ENCODE measurements around the gene SLC44A5.
"Not testable (repeated sequence)": the region's sequence is repeated elsewhere in the genome, so short reads cannot be mapped to it uniquely, and the experiment has no call there.

Gene SLC44A5

DNA sequence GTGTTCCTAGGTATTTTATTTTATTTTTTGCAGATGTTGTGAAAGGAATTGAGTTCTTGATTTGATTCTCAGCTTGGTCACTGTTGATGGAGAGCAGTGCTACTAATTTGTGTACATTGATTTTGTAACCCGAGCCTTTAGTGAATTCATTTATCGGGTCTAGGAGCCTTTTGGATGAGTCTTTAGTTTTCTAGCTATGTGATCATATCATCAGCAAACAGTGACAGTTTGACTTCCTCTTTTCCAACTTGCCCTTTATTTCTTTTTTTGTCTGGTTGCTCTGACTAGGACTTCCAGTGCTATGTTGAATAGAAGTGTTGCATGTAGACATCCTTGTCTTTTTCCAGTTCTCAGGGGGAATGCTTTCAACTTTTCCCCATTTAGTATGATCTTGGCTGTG lies 337.8 kb downstream of the SLC44A5 start:
- no peak for DNase-seq (ENCODE audit: low read depth)

DNA sequence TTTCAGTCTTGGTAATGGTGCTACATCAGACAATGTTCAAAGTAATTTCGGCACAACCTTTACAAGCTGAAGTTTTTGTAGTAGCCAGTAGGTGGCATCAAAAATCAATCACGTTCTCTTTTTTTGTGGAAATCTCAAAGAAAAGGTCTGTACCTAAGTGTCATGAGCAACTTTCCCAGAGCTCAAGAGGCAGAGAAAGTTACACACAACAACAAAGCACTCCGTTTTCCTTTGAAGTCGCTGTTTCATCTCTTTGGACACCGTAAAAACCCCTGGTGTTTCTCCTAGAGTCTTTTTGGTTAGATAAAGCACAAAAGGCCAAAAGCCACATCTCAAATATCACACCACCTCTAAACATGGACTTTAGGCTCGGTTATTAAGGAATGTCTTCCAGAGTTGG lies 345.1 kb downstream of the SLC44A5 start:
- peak; percentile 10 for DNase-seq (ENCODE audit: low read depth)

DNA sequence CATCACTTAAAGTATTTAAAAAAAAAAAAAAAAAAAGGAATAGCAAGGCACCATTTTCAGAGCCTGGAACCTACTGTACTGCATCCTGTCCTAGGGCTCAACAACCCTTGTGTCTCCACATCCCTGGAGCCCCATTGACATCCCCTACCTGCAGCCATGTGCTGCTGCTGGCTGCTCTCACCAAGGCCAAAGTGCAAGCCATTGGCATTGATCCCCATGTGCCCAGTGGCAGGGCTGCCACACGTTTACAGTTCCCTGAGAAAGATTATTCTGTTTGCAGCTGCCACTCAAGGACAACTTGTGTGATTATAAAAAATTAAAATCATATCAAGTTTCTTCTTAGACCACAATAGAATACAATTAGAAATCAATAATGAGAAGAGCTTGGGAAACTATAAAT lies 346.8 kb downstream of the SLC44A5 start:
- DNase-seq (ENCODE audit: low read depth) = no peak

DNA sequence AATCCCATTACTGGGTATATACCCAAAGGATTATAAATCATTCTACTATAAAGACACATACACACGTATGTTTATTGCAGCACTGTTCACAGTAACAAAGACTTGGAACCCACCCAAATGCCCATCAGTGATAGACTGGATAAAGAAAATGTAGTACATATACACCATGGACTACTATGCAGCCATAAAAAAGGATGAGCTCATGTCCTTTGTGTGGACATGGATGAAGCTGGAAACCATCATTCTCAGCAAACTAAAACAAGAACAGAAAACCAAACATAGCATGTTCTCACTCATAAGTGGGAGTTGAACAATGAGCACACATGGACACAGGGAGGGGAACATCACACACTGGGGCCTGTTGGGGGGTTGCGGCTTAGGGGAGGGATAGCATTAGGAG lies 347.3 kb downstream of the SLC44A5 start:
- not testable (repeated sequence) for DNase-seq (ENCODE audit: low read depth)

DNA sequence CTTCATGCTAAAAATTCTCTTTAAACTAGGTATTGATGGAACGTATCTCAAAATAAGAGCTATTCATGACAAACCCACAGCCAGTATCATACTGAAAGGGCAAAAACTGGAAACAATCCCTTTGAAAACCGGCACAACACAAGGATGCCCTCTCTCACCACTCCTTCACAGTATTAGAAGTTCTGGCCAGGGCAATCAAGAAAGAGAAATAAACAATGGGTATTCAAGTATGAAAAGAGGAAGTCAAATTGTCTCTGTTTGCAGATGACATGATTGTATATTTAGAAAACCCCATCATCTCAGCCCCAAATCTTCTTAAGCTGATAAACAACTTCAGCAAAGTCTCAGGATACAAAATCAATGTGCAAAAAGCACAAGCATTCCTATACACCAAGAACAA lies 349.0 kb downstream of the SLC44A5 start:
- DNase-seq (ENCODE audit: low read depth) = not testable (repeated sequence)

DNA sequence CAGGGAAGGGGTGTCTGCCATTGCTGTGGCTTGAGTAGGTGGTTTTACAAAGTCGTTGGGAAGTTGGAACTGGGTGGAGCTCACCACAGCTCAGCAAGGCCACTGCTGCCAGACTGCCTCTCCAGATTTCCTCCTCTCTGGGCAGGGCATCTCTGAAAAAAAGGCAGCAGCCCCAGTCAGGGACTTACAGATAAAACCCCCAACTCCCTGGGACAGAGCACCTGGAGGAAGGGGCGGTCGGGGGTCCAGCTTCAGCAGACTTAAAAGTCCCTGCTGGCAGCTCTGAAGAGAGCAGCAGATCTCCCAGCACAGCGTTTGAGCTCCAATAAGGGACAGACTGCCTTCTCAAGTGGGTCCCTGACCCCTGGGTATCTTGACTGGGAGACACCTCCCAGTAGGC lies 352.6 kb downstream of the SLC44A5 start:
- no peak for DNase-seq (ENCODE audit: low read depth)

DNA sequence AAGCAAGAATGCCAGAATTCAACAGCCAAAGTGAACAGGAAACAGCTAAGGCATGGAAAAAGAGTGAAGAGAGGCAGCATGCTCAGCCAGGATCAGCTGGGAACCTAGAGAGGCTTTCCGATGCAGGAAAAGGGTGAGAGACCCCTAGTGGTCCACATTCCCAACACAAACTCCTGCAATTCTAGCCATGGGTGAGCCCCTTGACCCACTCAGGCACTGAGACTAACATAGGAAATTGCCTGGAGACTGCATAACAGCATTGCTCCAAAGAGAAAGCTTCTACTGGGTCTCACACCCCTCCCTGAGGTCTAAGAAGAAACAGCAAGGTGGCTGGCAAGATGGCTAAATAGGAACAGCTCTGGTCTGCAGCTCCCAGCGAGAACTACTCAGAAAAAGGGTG lies 353.5 kb downstream of the SLC44A5 start:
- no peak for DNase-seq (ENCODE audit: low read depth)

DNA sequence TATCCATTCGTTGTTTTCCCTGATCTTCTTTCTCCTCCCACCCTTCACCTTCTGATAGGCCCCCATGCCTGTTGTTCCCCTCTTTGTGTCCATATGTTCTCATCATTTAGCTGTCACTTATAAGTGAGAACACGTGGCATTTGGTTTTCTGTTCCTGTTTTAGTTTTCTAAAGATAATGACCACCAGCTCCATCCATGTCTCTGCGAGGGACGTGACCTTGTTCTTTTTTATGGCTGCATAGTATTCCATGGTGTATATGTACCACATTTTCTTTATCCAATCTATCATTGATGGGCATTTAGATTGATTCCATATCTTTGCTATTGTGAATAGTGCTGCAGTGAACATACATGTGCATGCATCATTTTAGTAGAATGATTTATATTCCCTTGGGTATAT lies 360.8 kb downstream of the SLC44A5 start:
- not testable (repeated sequence) for DNase-seq (ENCODE audit: low read depth)

DNA sequence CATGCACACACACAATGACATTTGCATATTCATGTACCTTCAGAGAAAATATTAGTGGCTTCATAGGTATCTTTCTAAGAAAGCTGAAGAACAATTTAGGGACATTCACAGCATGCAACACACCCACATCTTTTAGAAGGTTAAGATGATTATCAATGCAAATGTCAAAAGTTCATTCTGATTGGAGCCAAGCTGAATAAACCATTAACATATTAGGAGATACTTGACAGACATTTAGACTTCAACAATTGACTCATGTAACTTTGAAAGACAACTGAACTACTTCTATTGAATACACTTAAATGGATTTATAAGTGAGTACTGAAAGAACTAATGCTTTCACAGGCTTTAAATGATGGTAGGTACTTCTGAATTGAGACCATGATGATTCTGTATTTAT lies 365.7 kb downstream of the SLC44A5 start:
- no peak for DNase-seq (ENCODE audit: low read depth)

DNA sequence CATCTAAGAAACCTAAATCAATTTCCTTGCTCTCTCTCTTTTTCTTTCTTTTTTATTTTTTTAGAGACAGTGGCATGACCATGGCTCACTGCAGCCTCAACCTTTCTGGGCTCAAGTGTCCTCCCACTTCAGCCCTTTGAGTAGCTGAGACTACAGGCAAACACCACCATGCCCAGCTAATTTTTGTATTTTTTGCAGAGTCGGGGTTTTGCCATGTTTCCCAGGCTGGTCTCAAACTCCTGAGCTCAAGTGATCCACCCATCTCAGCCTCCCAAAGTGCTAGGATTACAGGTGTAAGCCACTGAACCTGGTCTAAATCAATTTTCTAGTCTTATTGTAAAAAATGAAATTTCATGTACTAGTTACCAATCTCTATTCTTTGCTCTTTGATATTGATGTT lies 367.8 kb downstream of the SLC44A5 start:
- no peak for DNase-seq (ENCODE audit: low read depth)

DNA sequence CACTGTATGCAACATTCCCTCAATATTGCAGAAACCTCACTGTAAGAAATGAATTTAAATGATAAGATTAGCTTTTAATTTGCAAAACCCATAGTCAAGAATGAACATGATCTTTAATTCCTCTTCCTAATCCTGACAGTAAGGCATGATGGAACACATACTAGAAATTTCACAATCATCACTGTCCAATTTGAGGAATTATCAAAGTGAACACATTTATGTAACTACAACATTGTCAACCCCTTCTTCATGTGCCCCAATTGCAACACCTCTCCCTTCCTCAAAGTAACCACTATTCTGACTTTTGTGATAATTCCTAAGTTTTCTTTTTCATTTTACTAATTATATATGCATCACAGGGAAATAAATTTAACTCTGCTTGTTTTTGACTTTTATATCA lies 373.6 kb downstream of the SLC44A5 start:
- DNase-seq (ENCODE audit: low read depth) = no peak

DNA sequence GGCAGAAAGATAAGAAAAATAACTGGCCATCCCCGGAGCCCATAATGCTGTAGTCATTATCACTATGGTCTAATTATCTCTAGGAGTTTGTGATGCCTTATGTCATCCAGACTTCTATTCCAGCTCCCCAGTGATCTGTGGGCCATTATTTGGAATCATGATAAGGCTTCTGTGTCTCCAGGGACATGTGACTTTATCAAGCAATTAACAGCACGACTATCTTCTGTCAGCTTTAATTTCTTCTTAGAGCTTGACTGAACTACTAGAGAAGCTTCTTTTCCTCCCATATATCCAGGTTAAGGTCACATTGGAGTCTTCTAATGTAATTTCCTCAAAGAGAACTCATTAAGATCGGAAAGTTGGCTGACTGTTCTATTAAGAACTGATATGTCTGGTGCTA lies 376.4 kb downstream of the SLC44A5 start:
- DNase-seq (ENCODE audit: low read depth) = no peak

DNA sequence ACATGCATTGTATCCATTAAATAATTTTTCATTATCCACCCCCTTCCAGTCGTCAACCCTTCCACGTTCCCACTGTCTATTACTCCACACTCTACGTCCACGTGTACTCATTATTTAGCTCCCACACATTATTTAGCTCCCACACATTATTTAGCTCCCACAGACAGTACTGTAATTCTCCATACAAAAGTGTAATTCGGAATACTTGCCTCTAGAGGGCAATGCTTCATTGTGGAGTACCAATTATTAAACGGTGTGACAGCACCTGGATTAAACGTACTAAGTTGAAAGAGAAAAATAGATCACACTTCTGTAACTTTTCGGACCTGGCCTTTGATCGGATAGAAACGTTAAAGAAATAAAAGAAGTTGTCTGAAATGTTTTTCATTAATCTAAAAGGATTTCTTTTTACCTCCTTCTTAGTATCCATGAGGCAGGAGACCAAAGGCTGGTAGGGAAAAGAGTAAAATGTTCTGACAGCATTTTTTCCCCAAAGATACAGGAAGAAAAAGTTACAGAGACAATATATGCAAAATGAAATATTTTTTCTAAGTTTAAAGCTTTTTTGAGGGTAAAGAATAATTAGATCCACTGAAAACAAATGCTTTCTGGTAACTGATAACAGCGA lies 377.5 kb downstream of the SLC44A5 start:
- DNase-seq (ENCODE audit: low read depth) = peak; percentile 5

DNA sequence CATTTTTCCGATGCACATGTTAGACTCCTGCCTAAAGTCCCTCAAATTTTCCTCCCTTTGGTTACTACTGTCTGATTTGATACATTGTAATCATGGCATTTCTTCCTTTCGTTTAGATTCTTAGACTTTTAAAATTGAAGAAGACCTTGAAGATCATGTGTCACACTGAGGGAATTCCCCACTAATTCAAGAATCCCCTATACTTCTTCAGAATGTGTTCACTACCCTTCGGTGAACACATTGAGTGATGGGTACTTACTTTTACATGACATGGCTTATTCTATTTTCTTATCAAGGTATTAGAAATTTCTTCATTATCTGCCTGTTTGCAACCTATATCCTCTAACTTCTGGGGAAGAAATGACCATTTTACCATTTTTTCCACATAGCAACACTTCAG lies 390.8 kb downstream of the SLC44A5 start:
- no peak for DNase-seq (ENCODE audit: low read depth)

DNA sequence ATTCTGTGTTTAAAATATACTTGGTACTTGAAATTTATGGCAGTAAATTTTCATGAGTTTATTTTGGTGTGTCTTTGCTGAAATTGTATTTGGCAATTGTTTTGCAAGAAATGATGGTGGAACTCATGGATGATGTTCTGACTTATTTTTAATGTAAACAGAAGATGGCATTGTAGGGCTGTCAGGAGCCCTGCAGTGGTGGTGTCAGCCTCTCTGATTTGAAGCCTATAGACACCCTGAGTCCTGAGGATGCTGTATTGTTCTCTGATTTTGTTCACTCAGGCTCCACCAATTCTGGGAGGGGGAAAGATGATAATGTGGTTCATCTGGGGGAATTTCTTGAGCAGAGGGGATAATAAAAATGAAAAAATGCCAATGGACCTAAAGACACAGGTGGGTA lies 396.9 kb downstream of the SLC44A5 start:
- no peak for DNase-seq (ENCODE audit: low read depth)

DNA sequence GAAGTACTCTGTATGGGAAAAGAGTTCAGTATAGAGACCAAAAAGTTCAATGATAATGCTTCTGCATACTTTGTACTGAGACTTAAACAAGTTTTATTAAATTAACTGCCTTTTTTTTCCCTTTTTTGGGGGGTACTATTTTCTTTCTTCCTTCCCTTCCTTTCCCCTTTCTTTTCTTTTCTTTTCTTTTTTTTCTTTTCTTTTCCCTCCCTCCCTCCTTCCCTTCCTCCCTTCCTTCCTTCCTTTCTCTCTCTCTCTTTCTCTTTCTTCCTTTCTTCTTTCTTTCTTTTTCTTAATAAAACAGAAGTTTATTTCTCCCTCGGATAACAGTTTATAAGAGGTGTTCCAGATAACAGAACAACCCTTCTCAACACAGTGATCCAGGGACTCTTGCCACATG lies 399.3 kb downstream of the SLC44A5 start:
- DNase-seq (ENCODE audit: low read depth) = no peak

DNA sequence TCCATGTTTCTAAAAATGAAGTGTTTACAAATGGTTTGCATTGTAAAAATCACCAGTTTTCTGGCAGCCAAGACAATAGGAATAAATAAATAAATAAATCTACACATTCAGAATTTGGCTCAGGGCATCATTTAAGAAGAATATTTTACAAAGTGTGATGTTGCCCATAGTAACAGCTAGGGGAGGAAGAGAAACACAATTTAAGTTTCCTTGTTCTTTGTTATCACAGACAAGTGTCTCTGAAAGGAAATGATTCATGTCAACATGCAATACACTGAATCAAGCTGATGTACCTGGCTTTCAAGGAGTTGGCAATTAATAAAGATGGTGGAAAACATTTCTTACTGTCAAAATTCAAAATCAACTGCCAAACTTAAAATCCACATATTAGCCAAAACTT lies 402.1 kb downstream of the SLC44A5 start:
- DNase-seq (ENCODE audit: low read depth) = no peak

DNA sequence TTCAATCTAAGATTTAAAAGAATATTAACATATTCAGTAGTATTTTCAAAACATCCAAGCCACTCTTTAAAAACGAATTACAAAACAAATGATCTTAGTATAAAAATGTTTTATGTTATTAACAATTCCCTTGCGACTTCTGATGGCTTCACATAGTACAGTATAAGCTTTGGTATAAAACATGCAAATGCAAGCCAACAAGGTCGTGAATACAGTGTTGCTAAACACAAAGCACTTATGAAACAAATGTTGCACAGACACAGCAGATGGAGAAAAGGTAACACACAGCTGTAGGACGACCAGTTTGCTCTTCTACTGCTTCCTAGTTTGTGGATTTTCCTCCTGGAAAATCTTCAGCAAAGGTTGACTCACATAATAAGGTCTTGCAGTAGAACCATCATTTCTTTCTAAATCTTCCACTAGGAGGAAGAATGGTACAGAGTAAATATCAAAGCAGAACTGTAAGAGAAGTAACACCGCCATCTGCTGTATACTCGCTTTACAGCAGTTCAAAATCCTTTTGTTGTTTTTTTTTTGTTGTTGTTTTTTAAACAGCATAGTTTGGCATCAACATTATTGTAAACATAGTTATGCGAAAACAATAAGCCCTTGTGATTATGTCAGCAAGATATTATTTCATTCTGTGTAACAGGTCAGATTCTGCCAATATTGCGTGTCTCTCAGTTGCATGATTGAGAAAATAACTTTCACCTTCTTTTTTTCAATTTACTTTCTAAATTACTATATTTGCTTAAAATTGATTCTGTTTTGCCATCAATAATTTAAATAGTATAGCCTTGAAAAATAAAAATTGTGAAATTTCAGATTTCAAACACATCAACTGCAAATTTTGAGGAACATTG lies 407.3 kb downstream of the SLC44A5 start:
- DNase-seq (ENCODE audit: low read depth) = peak; percentile 18

DNA sequence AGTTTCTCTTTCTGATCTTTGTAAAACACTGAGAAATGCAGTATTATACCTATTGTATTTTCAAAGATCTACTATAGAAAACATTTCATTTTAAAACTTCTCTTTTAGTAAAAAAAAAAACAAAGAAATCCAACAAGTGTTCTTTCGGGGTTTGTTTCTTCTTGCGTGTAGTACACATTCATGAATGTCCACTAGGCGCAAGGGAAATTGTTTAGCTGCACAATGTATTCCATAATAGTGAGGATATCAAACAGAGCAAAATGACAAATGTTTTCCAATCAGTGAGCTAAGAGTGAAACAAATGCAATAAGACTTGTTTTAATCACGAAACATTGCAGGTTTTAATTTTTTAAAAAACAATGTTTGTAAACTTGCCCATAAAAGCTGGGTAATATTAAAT lies 408.2 kb downstream of the SLC44A5 start:
- DNase-seq (ENCODE audit: low read depth) = no peak

DNA sequence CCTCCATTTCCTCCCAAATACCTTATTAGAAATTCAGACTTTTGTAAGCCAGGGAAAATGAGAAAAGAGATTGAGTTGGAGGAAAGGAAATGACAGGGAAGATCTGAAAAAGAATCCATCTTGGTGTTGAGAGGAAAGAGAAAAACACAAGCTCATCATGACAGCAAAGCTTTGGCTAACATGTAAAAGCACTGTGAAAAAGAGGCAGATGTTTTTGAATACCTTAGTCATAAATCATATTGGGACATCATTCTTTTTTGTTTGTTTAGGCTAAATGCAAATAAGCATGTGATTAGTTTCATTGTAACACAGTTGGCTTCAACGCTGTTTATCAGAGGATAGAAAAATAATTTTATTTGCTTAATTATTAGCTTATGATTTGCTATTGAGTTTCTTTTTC lies 412.2 kb downstream of the SLC44A5 start:
- DNase-seq (ENCODE audit: low read depth) = no peak

DNA sequence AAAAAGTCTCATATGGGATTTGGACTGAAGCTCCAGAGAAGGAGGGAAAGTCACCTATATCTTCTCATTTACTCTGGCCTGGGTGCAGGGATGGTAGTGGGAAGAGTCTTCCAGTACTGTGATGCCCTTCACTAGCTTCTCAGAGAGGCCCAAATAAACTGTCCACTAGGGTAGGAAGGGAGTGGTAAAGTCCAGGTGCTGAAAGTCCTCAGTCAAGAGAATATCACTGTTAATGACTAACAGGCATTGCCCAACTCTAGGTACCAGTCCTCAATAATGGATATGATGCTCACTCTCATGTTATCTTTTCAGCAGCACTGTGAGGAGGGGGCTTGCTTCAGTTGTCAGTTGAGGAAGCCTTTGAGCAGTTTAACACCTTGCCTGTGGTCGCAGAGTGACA lies 412.8 kb downstream of the SLC44A5 start:
- no peak for DNase-seq (ENCODE audit: low read depth)

DNA sequence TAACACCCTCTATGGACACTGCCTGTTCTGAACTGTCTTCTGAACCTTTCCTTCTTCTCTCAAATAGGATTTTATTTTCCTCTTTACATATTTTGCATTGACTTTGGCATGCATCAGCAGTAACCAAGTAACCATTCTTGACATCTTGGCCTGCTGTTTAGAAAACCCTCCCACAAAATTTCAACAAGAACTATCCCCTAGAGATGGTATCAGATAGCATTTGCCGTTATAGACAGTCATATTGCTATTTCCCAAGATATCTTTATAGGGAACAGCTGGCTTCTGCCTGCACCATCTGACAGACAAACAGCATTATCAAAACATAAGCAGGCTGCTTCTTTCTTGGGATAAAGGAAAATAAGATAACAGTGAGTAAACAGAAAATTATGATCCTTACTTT lies 422.0 kb downstream of the SLC44A5 start:
- DNase-seq (ENCODE audit: low read depth) = no peak

DNA sequence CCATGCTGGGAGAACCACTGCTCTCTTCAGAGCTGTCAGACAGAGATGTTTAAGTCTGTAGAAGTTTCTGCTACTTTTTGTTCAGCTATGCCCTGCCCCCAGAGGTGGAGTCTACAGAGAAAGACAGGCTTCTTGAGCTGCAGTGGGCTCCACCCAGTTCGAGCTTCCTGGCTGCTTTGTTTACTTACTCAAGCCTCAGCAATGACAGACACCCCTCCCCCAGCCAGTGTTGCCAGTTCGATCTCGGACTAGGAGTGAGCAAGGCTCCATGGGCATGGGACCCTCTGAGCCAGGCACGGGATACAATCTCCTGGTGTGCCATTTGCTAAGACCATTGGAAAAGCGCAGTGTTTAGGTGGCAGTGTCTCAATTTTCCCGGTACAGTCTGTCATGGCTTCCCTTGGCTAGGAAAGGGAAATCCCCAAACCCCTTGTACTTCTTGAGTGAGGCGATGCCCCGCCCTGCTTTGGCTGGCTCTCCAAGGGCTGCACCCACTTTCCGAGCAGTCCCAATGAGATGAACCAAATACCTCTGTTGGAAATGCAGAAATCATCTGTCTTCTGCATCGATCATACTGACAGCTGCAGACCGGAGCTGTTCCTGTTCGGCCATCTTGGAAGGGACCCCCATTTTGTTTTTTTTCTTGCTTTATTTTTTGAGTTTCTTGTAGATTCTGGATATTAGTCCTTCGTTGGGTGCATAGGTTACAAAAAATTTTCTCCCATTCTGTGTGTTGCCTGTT lies 429.5 kb downstream of the SLC44A5 start:
- not testable (repeated sequence) for DNase-seq (ENCODE audit: low read depth)
